ENCODE data around the gene CCR5AS.

DNA sequence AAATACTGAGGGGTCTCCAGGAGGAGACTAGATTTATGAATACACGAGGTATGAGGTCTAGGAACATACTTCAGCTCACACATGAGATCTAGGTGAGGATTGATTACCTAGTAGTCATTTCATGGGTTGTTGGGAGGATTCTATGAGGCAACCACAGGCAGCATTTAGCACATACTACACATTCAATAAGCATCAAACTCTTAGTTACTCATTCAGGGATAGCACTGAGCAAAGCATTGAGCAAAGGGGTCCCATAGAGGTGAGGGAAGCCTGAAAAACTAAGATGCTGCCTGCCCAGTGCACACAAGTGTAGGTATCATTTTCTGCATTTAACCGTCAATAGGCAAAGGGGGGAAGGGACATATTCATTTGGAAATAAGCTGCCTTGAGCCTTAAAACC lies 31.6 kb downstream of the CCR5AS start:
- TF ChIP-seq CTCF (IDR thresholded peaks at IDR 0.05) (no peak), POLR2A (IDR thresholded peaks at IDR 0.05; ENCODE audit: low read depth) (no peak), POLR2AphosphoS5 (IDR thresholded peaks at IDR 0.05) (no peak)

All from esophagus muscularis mucosa (tissue), 3 donors.